ENCODE results near the gene ROCK2.

ROCK2 gene

DNA sequence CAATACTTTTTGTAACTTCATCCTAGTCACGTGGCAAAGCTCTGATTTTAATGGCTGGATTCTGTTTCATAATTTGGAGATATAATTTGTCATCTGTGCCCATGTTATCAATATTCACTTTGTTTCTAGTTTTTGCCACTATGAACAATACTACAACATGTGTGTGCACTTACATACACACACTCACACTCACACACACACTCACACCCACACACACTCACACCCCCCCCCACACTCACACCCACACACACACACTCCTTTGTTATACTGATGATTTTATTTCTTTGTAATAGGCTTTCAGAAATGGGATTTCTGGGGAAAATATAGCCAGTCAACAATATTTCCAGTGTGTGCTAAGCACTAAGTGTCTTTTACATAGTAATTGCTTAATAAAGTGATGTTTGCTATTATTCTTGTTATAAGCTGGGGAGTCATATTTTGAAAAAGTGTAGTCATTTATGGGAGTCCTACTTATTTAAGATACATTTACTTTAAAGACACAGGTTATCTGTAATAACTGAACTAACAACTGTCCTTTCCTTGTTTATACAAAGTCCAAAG lies 22.8 kb upstream of the ROCK2 start:
- DNase-seq (ENCODE audit: low spot score) = no peak

GRCh38 chr2:11366326-11366741 lies 21.9 kb upstream of the ROCK2 start:
- DNase-seq (ENCODE audit: low spot score) = no peak

DNA sequence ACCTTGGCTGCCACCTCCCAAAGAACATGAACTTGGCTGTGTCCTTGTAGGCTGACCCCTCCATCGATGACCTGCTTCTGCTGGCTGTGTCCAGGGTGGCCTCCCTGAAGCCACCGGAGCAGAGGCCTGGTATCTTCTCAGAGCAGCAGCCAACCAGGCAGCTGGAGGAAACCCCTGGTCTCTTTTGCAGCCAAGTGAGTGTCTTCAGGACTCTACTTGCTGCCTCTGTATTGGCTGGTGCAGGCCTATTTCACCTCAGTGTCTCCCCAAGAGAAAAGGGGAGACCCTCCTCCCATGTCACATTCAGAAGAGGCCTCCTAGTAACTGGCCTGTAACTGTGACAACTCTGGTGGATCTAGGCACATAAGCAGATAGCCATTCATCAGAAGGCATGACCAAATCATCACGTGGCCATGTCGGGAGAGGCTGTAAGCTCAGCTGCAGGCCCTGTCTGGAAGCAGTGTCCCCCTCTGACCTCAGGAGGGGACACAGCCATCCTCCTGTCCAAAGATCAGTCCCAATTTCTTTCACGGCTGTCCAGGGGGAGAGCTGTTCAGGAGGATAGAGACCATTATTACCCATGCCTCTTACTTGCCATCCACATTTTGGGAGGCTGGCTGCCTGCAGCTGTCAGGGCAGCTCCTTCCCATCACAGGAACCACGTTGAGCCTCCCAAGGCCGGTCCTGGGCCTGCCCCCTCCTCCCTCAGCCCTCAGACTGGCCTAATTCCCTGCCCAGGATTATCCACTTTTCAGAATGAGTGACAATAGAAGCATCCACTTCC lies 20.9 kb upstream of the ROCK2 start:
- DNase-seq (ENCODE audit: low spot score) = no peak

DNA sequence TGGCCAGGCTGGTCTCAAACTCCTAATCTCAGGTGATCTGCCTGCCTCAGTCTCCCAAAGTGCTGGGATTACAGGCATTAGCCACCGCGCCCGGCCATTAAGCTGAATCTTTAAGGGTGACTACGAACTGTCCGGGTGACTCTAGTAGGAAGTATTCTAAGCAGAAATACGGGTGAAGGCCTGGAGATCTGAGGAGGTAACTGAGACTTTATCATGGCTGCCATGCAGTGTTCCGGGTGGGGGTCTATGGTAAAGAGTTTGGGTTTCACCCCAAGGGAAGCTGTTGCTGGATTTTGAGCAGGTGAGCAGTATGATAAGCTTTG lies 20.1 kb upstream of the ROCK2 start:
- DNase-seq (ENCODE audit: low spot score) = no peak

- no peak for DNase-seq (ENCODE audit: low spot score)
Measured at GRCh38 chr2:11363868-11364564, 19.6 kb upstream of the ROCK2 start.

DNA sequence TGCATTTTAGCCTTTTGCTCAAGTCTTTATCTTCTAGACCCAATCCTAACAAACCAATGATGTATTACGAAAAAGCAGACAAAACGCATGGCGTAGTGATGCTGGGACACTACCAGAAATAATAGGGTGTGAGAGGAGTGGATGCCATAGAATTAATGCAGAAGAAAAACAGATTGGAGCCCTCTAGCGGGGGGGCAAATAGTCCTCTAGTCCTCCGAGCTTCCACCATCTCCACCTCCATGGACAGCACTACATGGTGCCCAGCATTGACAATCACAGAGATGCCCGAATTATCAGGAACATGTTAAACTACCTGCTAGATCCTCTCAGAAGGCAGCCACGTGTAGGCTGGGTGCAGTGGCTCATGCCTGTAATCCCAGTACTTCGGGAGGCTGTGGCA lies 15.4 kb upstream of the ROCK2 start:
- no peak for DNase-seq (ENCODE audit: low spot score)

- DNase-seq (ENCODE audit: low spot score) = peak; percentile 42
Measured at GRCh38 chr2:11357428-11357972, 13.1 kb upstream of the ROCK2 start.

DNA sequence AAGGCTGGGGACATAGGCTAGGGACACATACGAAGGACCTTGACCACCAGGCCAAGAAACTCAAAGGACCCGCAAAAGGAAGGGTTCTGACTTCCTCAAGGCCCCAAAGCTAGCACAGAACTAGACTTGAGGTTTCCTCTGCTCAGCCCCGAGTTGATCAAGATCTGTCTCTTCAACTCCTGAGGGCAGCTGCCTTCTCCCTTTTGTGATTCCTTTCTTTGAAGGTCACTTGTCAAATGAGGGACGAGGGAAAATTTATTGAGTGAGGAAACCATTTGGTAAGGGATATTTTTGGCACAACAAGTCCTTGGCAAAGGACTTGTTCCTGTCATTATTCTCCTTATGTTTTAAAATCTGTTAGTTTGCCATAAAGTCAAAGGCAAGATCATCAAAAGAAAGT lies 12.3 kb upstream of the ROCK2 start:
- DNase-seq (ENCODE audit: low spot score) = no peak

DNA sequence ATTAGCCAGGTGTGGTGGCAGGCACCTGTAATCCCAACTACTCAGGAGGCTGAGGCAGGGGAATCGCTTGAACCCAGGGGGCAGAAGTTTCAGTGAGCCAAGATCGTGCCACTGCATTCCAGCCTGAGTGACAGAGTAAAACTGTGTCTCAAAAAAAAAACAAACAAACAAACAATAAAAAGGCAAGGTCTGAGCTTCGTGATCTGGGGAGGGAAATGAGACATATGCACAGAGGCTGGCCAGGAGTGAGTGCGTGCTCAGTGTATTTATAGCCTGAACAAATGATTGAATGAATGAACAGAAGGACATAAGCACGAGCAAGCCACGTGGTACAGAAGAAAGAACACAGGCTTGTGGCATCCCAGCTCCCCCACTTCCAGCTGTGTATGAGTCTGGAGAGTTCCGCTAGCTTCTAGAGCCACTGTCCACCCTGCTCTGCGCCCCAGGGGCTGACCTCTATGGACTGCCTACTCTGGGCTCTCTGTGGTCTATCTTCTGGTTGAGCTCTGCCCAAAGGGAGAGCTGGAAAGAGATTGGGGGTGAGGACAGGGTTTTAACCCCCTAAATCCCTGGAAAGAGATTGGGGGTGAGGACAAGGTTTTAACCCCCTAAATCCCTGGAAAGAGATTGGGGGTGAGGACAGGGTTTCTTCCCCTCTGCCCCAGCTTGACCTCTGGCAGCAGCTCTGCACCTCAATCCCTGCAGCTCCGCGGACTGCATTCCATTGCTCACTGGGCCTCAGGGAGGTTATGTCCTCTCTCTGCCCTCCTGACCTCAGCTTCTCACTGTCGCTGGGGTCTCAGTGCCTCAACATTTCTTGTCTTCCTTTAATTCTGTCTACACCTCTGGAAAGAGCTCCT lies 11.0 kb upstream of the ROCK2 start:
- no peak for DNase-seq (ENCODE audit: low spot score)

GRCh38 chr2:11354363-11355154 lies 10.1 kb upstream of the ROCK2 start:
- no peak for DNase-seq (ENCODE audit: low spot score)

DNA sequence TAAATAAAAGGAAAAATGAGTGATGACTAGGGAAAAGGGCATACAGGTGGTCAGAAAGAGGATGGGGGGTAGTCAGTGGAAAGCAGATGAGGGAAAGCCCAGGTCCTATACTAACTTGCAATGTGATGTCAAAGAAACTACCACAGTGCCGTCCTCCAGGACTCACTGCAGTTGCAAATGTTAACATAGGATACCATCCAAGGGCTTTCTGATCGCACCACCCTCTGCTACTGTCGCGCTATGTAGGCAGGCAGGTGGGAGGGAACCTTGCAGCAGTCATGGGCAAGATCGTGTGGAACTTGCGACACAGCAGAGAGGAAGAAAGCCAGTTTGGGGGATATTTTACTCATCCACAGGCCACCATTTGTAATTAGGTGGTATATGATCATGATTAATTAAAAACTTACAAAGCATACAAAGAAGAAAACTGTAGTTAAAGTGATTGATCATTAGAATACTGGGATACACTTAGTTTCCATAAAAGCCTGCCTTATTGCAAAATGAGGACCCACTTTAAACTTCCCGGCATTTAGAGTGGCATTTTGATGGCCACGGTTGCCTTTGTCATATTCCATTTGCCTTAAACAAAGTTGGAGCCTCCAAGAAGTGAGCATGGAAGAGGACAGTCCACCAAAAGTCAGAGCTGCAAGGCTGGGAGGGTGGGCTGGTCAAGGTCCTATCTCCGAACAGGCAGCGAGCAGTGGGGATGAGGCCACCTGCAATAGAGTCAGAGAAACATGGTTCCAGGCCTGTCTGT lies 8.5 kb upstream of the ROCK2 start:
- no peak for DNase-seq (ENCODE audit: low spot score)

- DNase-seq (ENCODE audit: low spot score) = no peak
Measured at GRCh38 chr2:11348209-11348749, 3.8 kb upstream of the ROCK2 start.

DNA sequence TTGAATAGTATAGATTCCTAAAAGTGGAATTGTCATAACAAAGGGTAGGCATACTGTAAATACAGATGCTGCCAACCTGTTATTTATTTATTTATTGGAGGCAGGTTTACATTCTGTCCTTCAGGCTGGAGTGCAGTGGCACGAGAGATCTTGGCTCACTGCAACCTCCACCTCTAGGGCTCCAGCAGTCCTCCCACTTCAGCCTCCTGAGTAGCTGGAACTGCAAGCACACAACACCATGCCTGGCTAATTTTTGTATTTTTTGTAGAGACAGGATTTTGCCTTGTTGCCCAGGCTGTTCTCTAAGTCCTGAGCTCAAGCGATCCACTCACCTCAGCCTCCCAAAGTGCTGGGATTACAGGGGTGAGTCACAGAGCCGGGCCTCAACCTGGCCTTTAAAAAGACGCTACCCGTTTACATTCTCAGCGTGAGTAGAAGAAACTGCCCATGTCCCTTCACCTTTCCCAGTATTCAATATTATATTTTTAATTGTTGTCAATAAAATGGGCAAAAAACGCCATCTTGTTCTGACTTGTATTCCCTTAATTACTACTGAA lies 3.0 kb upstream of the ROCK2 start:
- no peak for DNase-seq (ENCODE audit: low spot score)

DNA sequence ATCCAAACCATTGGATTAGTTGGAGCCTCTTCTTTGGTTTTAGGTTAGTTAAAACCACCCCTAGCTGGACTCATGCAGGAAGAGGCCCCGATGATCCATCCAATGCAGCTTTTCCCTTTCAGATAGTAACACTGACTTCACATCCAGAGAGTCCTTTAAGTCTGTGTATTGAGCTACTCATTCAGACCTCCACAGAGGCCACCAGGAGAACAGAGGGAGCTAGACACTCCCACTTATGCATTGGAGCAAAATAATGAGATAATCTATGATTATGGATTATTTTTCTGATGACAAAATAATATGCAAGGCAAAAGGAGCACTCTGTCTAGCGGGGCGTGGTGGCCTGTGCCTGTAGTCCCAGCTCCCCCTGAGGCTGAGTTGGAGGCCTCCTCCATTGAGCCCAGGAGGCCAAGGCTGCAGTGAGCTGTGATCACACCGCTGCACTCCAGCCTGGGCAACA lies 1.6 kb upstream of the ROCK2 start:
- DNase-seq (ENCODE audit: low spot score) = no peak

DNA sequence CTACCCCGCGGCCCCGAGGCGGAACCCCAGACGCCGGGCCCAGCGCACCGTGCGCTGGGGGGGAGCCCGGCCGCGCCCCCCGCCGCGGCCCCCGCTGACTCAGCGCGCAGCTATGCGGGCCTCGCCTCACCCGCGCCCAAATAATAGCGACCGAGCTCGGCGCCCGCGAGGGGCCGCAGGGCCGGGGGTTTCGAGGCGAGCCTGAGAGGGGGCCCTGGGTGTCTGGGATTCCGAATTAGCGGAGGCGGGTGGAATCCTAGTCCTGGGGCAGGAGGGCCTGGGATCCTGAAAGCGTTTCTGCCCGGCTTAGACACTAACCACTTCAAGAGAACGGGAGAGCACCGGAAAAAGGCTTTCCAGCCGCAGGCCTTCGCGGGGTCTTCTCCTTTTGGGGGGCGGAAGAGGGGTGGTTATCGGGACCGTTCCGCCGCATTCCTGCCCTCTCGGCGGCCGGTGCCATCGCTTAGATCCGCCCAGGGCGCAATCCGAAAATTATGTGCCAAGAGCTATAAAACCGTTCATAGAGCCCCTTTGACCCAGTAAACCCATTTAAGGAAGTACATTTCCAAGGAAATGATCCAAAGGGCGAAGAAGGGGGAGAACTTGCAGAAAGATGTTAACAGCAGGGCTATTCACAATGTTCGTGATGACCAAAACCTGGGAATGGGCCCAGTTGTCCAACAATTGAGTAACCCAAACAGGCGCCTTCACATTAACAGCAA lies 681 bp upstream of the ROCK2 start:
- peak; percentile 76 for DNase-seq (ENCODE audit: low spot score)

DNA sequence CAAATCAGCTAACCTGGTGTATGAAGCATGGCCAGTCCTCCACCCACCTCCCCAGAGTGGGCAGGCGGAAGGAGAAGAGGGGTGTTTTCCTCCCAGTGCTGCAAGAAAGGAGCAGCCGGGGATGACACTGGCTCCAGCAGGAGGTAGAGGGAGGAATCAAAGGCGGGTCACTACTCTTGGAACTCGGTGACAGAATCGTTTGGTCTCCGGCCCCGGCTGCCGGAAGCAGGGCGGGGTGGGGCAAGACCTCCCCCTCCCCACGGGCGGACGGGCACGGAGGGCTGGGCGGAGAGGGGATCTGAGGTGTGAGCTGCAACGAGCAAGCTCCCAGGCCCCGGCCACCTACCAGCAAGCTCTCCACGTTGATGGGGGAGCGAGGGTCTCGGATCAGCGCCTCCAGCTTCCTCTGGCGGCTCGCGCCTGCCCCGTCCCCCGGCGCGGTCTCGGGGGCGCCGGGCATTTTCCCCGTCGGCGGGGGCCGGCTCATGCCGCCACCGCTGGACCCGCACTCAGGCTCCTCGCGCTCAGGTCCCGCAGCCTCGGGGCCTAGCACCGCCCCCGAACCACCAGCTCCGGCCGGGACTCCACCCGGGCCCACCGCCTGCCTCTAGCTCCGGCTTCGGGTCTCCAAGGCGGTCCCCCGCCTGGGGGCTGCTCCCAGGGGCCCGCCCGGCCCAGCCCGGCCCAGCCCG lies 640 bp downstream of the ROCK2 start:
- DNase-seq (ENCODE audit: low spot score) = peak; percentile 32

GRCh38 chr2:11343368-11343649 lies 1.1 kb downstream of the ROCK2 start:
- DNase-seq (ENCODE audit: low spot score) = no peak

GRCh38 chr2:11342551-11343367 lies 1.7 kb downstream of the ROCK2 start:
- peak; percentile 58 for DNase-seq (ENCODE audit: low spot score)

All from AG08395 (cell line).